Gastrocnemius medialis (tissue), 4 donors: ENCODE results near the gene RCBTB1. TPM values are rescaled to one million over a fixed set of nuclear protein-coding genes. Genes with fewer than 3 reads are reported as not detected.

Experiments used
- ATAC-seq, 2 donors: fragments of 150-250 bp; one replicate each; pipeline ENCODE4 v1.9.1; 2016
- DNase-seq, 2 donors: peaks; one replicate each; pipeline ENCODE4 v3.0.0-alpha.2; 2019
- H3K27ac ChIP-seq, 4 donors: fragments of 200-600 bp; sonication (generic); 1 replicate in 1 of 4; 2 replicates in 3 of 4; pipeline ENCODE4 v1.5.1; 2016 to 2018; ENCODE audit warnings: mild to moderate bottlenecking in 2 of 4, moderate library complexity in 1 of 4
- H3K27me3 ChIP-seq, 3 donors: fragments of 200-600 bp; sonication (generic) in 2 of 3; 1 replicate in 1 of 3; 2 replicates in 2 of 3; pipeline versions ENCODE4 v1.5.1 to v1.6.0; 2016 to 2019; ENCODE audit warnings: mild to moderate bottlenecking in 1 of 3, moderate library complexity in 1 of 3
- H3K36me3 ChIP-seq, 2 donors: fragments of 200-600 bp; sonication (generic) in 1 of 2; one replicate each; pipeline ENCODE4 v1.5.1; 2017 to 2018
- H3K4me1 ChIP-seq, 2 donors: fragments of 200-600 bp; sonication (generic) in 1 of 2; one replicate each; pipeline ENCODE4 v1.5.1; 2016 to 2017; ENCODE audit warnings: mild to moderate bottlenecking in 2 of 2
- H3K4me3 ChIP-seq, 4 donors: fragments of 200-600 bp; sonication (generic) in 3 of 4; 1 replicate in 1 of 4; 2 replicates in 3 of 4; pipeline ENCODE4 v1.5.1; 2016 to 2019; ENCODE audit warnings: mild to moderate bottlenecking in 2 of 4
- H3K9me3 ChIP-seq, 3 donors: fragments of 200-600 bp; sonication (generic) in 2 of 3; 1 replicate in 1 of 3; 2 replicates in 2 of 3; pipeline ENCODE4 v1.5.1; 2016 to 2019
- CTCF ChIP-seq, 5 experiments: fragments of 450-650 bp in 3 of 5; fragments of 200-600 bp in 2 of 5; sonication (generic) in 2 of 5; IDR thresholded peaks in 4 of 5; conservative IDR thresholded peaks in 1 of 5; 1 replicate in 4 of 5; 2 replicates in 1 of 5; pipeline ENCODE4 v1.5.1; 2016 to 2019; ENCODE audit warnings: antibody characterized with exemption in 5 of 5, mild to moderate bottlenecking in 3 of 5, moderate library complexity in 3 of 5
- POLR2A ChIP-seq, 2 donors: fragments of 450-650 bp; IDR thresholded peaks; one replicate each; pipeline ENCODE4 v1.6.1; 2017; ENCODE audit warnings: antibody characterized with exemption in 2 of 2, mild to moderate bottlenecking in 2 of 2, moderate library complexity in 2 of 2
- in situ Hi-C, 4 donors: fragments of 200-750 bp; cut with MboI; loops; one replicate each; pipeline versions ENCODE4 v1.15.0 to v1.8.0; 2017; ENCODE audit warnings: low sequenced_read_pairs in 4 of 4
- intact Hi-C: fragments of 100-400 bp; cut with DNase I; formaldehyde crosslinking; loops from one replicate; pipeline ENCODE4 v1.15.1; 2023; ENCODE audit warnings: low total_unique reads
- total RNA-seq, 4 donors: library from RNA; depleted of rRNA; stranded (reverse); fragments of >200 nt; gene quantifications; one replicate each; pipeline versions ENCODE4 v1.1.0 to v1.2.3, GENCODE V29; 2016

RCBTB1 gene
- total RNA-seq, 4 donors from 2014 or later: 5.3 to 14.4 (median 5.7) TPM

DNA sequence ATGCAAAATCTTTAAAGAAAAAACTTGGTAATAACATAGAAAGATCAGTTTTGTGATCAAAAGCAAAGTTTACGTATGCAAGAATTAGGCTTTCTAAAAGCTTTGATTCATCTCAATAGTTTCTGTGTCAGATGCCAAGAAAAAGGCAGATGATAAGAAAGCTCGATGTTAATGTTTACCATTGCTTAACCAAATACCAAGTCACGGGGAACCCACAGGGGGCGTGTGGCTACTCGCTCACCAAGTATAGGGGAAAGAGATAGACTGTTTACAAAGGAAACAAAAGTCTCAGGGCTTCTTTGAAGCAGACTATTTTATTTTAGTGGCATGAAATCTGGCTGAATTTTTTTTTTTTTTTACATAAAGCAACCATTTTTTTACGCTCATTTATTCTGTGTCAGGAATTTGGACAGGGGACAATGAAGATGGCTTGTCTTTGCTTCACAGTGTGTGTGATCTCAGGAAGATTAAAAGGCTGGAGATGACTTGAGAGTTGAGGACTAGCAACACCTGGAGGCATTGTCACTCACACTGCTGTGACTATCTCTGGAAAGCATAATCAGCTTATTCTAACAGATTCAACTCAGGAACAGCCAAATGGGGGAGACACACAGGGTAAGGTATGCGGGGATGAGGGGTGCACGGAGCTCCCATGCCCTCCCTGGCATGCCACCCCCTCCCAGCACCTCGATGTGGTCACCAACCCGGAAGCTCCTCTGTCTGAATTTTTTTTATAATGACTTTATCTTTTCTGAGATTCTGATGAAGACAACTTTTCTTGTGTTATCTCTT is 24.9 kb downstream of the RCBTB1 start:
- no peak for ATAC-seq
- intact Hi-C loops (no loop called here), in situ Hi-C loops (no loop called here)
- no peak for DNase-seq
- Histone ChIP-seq H3K27ac (no peak overlapping the region), H3K4me3 (no peak overlapping the region), H3K36me3 (peaks cover 0 to 23% of the 10 kb centered on the region in 2 donors), H3K4me1 (no peaks in the 10 kb centered on the region), H3K27me3 (no peaks in the 10 kb centered on the region), H3K9me3 (no peaks in the 10 kb centered on the region)
- TF ChIP-seq CTCF (IDR thresholded peaks at IDR 0.05 in 4 of 5, conservative IDR thresholded peaks at IDR 0.05 in 1 of 5) (no peak), POLR2A (IDR thresholded peaks at IDR 0.05) (no peak)

DNA sequence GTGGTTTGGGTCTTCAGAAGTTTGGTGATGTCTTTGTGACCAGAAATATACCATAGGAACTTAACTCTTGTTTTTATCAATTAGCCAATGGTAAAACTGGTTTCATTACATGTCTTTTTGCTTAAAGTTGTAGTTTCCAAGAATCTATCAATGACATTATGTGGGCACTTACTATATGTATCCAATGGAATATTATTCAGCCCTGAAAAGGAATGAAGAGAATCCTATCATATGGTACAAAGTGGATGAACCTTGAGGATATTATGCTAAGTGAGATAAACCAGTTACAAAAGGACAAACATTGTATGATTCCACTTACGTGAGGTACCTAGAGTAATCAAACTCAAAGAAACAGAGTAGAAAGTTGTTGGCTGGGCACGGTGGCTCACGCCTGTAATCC is 26.4 kb downstream of the RCBTB1 start:
- Histone ChIP-seq H3K27me3 (no peaks in the 10 kb centered on the region), H3K9me3 (no peaks in the 10 kb centered on the region), H3K4me3 (no peak overlapping the region), H3K36me3 (peaks cover 0 to 30% of the 10 kb centered on the region in 2 donors), H3K27ac (no peak overlapping the region), H3K4me1 (no peaks in the 10 kb centered on the region)
- no peak for ATAC-seq
- no peak for DNase-seq
- in situ Hi-C loops: no loop called here
- intact Hi-C loops: no loop called here
- no peak for TF ChIP-seq POLR2A (IDR thresholded peaks at IDR 0.05)
- TF ChIP-seq CTCF (IDR thresholded peaks at IDR 0.05 in 4 of 5, conservative IDR thresholded peaks at IDR 0.05 in 1 of 5): no peak

GRCh38 chr13:49554387-49554786 is 31.0 kb downstream of the RCBTB1 start:
- Histone ChIP-seq H3K36me3 (peaks cover 0 to 41% of the 10 kb centered on the region in 2 donors), H3K4me1 (no peaks in the 10 kb centered on the region), H3K9me3 (no peaks in the 10 kb centered on the region), H3K27ac (no peak overlapping the region), H3K27me3 (no peaks in the 10 kb centered on the region), H3K4me3 (no peak overlapping the region)
- ATAC-seq: no peak
- in situ Hi-C loops: no loop called here
- TF ChIP-seq CTCF (IDR thresholded peaks at IDR 0.05 in 4 of 5, conservative IDR thresholded peaks at IDR 0.05 in 1 of 5): no peak
- no peak for TF ChIP-seq POLR2A (IDR thresholded peaks at IDR 0.05)
- DNase-seq: no peak
- intact Hi-C loops: no loop called here

DNA sequence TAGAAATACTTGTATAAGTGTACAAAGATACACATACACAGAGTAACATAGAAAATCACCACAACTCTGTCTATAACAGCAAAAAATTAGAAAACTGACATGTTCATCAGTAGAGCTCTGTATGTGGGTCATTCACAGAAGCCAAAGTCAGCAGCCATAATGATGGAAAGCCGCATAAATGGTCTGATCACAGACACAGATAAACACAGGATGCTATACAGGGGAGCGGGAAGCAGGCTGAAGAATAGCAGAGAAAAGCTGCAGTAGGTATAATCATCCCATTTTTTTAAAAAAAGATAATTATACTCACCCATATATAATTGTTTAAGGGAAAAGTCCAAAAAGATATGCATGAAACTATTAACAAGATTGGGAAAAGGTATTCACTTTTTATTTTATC is 31.5 kb downstream of the RCBTB1 start:
- Histone ChIP-seq H3K27me3 (no peaks in the 10 kb centered on the region), H3K27ac (no peak overlapping the region), H3K4me1 (no peaks in the 10 kb centered on the region), H3K9me3 (no peaks in the 10 kb centered on the region), H3K36me3 (peaks cover 0 to 41% of the 10 kb centered on the region in 2 donors), H3K4me3 (no peak overlapping the region)
- intact Hi-C loops (no loop called here), in situ Hi-C loops (no loop called here)
- no peak for TF ChIP-seq POLR2A (IDR thresholded peaks at IDR 0.05)
- TF ChIP-seq CTCF (IDR thresholded peaks at IDR 0.05 in 4 of 5, conservative IDR thresholded peaks at IDR 0.05 in 1 of 5): no peak
- DNase-seq: no peak
- no peak for ATAC-seq
